ENCODE data around the gene FHIT. TPM values are rescaled to one million over a fixed set of nuclear protein-coding genes. Genes with fewer than 3 reads are reported as not detected.

FHIT gene
- total and polyA plus RNA-seq, 4 donors = 2.1 to 14.7 (median 6.6) TPM

GRCh38 chr3:60973321-60973720 lies 277.9 kb downstream of the FHIT start:
- H3K9me3 ChIP-seq (ENCODE audit: control insufficient read depth in 4 of 4, low read length in 3 of 4) = peaks cover 0 to 15% (median 1%) of the 10 kb centered on the region in 4 donors
- no peak for DNase-seq (ENCODE audit: low spot score)
- H3K27me3 ChIP-seq (ENCODE audit: control insufficient read depth in 4 of 4, insufficient read depth in 4 of 4, low read length in 3 of 4) = no peaks in the 10 kb centered on the region
- TF ChIP-seq HNF4A (conservative IDR thresholded peaks at IDR 0.05) (no peak), YY1 (IDR thresholded peaks at IDR 0.05) (no peak)
- H3K4me3 ChIP-seq (ENCODE audit: low read depth in 1 of 3, low read length in 3 of 3) = no peak overlapping the region
- 95% methylated on average over 1 of the region's 1 CpG for WGBS
- no peaks in the 10 kb centered on the region for H3K36me3 ChIP-seq (ENCODE audit: control insufficient read depth in 4 of 4, insufficient read depth in 3 of 4, low read depth in 1 of 4, low read length in 3 of 4)
- no peak overlapping the region for H3K9ac ChIP-seq (ENCODE audit: low read depth in 1 of 2, low read length in 2 of 2)
- H3K4me1 ChIP-seq (ENCODE audit: control insufficient read depth in 4 of 4, insufficient read depth in 4 of 4, low read length in 3 of 4) = no peaks in the 10 kb centered on the region
- H3K27ac ChIP-seq (ENCODE audit: low read depth in 1 of 2, low read length in 2 of 2) = no peak overlapping the region

DNA sequence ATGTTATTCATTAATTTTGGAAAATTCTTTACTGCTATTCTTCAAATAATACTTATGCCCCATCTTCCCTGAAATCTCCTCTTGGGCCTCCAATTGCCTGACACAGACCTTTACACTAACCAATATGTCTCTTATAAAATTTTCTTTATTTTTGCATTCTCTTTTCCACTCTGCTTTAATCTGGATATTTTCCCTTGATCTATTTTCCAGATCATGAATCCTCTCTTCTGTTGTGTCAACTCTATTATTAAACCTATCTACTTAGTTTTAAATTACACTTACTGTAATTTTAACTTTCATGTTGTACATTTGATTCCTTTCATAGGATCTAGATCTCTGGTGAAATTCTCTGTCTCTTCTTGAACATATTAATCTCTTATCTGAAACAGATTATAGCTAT lies 278.7 kb downstream of the FHIT start:
- Histone ChIP-seq H3K27me3 (ENCODE audit: control insufficient read depth in 4 of 4, insufficient read depth in 4 of 4, low read length in 3 of 4) (no peaks in the 10 kb centered on the region), H3K4me3 (ENCODE audit: low read depth in 1 of 3, low read length in 3 of 3) (no peak overlapping the region), H3K9ac (ENCODE audit: low read depth in 1 of 2, low read length in 2 of 2) (no peak overlapping the region), H3K9me3 (ENCODE audit: control insufficient read depth in 4 of 4, low read length in 3 of 4) (peaks cover 0 to 15% (median 1%) of the 10 kb centered on the region in 4 donors), H3K36me3 (ENCODE audit: control insufficient read depth in 4 of 4, insufficient read depth in 3 of 4, low read depth in 1 of 4, low read length in 3 of 4) (no peaks in the 10 kb centered on the region), H3K4me1 (ENCODE audit: control insufficient read depth in 4 of 4, insufficient read depth in 4 of 4, low read length in 3 of 4) (no peaks in the 10 kb centered on the region), H3K27ac (ENCODE audit: low read depth in 1 of 2, low read length in 2 of 2) (no peak overlapping the region)
- no peak for DNase-seq (ENCODE audit: low spot score)
- TF ChIP-seq EGR1 (IDR thresholded peaks at IDR 0.05; ENCODE audit: low read depth in 2 of 2) (no peak), HNF4A (conservative IDR thresholded peaks at IDR 0.05) (no peak), HNF4G (IDR thresholded peaks at IDR 0.05) (no peak), FOXA1 (IDR thresholded peaks at IDR 0.05) (no peak), YY1 (IDR thresholded peaks at IDR 0.05) (no peak), TAF1 (conservative IDR thresholded peaks at IDR 0.05) (no peak), REST (IDR thresholded peaks at IDR 0.05) (no peak), MAX (IDR thresholded peaks at IDR 0.05) (no peak), GABPA (IDR thresholded peaks at IDR 0.05 in 1 of 2, conservative IDR thresholded peaks at IDR 0.05 in 1 of 2) (no peak), SP1 (IDR thresholded peaks at IDR 0.05) (no peak)
- TF ChIP-seq, protein P1, sequence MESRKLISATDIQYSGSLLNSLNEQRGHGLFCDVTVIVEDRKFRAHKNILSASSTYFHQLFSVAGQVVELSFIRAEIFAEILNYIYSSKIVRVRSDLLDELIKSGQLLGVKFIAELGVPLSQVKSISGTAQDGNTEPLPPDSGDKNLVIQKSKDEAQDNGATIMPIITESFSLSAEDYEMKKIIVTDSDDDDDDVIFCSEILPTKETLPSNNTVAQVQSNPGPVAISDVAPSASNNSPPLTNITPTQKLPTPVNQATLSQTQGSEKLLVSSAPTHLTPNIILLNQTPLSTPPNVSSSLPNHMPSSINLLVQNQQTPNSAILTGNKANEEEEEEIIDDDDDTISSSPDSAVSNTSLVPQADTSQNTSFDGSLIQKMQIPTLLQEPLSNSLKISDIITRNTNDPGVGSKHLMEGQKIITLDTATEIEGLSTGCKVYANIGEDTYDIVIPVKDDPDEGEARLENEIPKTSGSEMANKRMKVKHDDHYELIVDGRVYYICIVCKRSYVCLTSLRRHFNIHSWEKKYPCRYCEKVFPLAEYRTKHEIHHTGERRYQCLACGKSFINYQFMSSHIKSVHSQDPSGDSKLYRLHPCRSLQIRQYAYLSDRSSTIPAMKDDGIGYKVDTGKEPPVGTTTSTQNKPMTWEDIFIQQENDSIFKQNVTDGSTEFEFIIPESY (IDR thresholded peaks at IDR 0.05) = no peak

DNA sequence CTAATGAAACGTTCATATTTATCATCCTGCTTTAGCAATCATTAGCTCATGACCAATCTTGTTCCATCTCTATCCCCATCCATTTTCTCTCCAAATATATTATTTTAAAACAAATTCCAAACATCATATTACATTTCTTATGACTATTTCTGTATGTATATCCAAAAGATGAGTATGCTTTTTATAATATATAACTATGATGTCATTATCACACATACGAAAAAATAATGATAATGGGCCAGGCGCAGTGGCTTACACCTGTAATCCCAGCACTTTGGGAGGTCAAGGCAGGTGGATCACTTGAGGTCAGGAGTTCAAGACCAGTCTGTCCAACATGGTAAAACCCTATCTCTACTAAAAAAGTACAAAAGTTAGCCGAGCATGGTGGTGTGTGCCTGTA lies 280.4 kb downstream of the FHIT start:
- WGBS = 94% methylated on average over 4 of the region's 4 CpGs
- no peaks in the 10 kb centered on the region for H3K36me3 ChIP-seq (ENCODE audit: control insufficient read depth in 4 of 4, insufficient read depth in 3 of 4, low read depth in 1 of 4, low read length in 3 of 4)
- H3K27me3 ChIP-seq (ENCODE audit: control insufficient read depth in 4 of 4, insufficient read depth in 4 of 4, low read length in 3 of 4) = no peaks in the 10 kb centered on the region
- no peak overlapping the region for H3K27ac ChIP-seq (ENCODE audit: low read depth in 1 of 2, low read length in 2 of 2)
- no peaks in the 10 kb centered on the region for H3K4me1 ChIP-seq (ENCODE audit: control insufficient read depth in 4 of 4, insufficient read depth in 4 of 4, low read length in 3 of 4)
- H3K4me3 ChIP-seq (ENCODE audit: low read depth in 1 of 3, low read length in 3 of 3) = no peak overlapping the region
- peaks cover 0 to 15% (median 1%) of the 10 kb centered on the region in 4 donors for H3K9me3 ChIP-seq (ENCODE audit: control insufficient read depth in 4 of 4, low read length in 3 of 4)
- H3K9ac ChIP-seq (ENCODE audit: low read depth in 1 of 2, low read length in 2 of 2) = no peak overlapping the region
- DNase-seq (ENCODE audit: low spot score) = no peak
- TF ChIP-seq, protein P2, sequence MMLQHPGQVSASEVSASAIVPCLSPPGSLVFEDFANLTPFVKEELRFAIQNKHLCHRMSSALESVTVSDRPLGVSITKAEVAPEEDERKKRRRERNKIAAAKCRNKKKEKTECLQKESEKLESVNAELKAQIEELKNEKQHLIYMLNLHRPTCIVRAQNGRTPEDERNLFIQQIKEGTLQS (IDR thresholded peaks at IDR 0.05) = no peak
- TF ChIP-seq FOXA1 (IDR thresholded peaks at IDR 0.05) (no peak), RAD21 (IDR thresholded peaks at IDR 0.05) (no peak), GABPA (IDR thresholded peaks at IDR 0.05 in 1 of 2, conservative IDR thresholded peaks at IDR 0.05 in 1 of 2) (no peak), FOXA2 (IDR thresholded peaks at IDR 0.05) (no peak), TAF1 (conservative IDR thresholded peaks at IDR 0.05) (no peak), HNF4G (IDR thresholded peaks at IDR 0.05) (no peak), REST (IDR thresholded peaks at IDR 0.05) (no peak), RXRA (IDR thresholded peaks at IDR 0.05) (no peak), YY1 (IDR thresholded peaks at IDR 0.05) (no peak), MAX (IDR thresholded peaks at IDR 0.05) (no peak), HNF4A (conservative IDR thresholded peaks at IDR 0.05) (no peak), EGR1 (IDR thresholded peaks at IDR 0.05; ENCODE audit: low read depth in 2 of 2) (no peak), SP1 (IDR thresholded peaks at IDR 0.05) (no peak), NR2F2 (IDR thresholded peaks at IDR 0.05) (no peak)

All from liver (tissue), 9 donors.